CD4-positive, alpha-beta T cell treated with Interleukin-12 subunit alpha and Interleukin-12 subunit beta, for 1 hour (primary cell): ENCODE data around the gene NOSIP.

ENCODE experiments used
- DNase-seq: peaks from one replicate; pipeline ENCODE4 v3.0.0-alpha.2; 2020

Gene NOSIP

GRCh38 chr19:49570997-49571676 is 9.2 kb downstream of the NOSIP start:
- peak; percentile 63 for DNase-seq

GRCh38 chr19:49570138-49570856 is 10.1 kb downstream of the NOSIP start:
- DNase-seq, result peak; percentile 88

- DNase-seq, result peak; percentile 88
Measured at GRCh38 chr19:49567861-49568441, 12.4 kb downstream of the NOSIP start.

GRCh38 chr19:49566302-49566701 is 14.1 kb downstream of the NOSIP start:
- no peak for DNase-seq

- no peak for DNase-seq
Measured at GRCh38 chr19:49565261-49565660, 15.1 kb downstream of the NOSIP start.

- no peak for DNase-seq
Measured at GRCh38 chr19:49564616-49565045, 15.7 kb downstream of the NOSIP start.

GRCh38 chr19:49560358-49560900 is 19.9 kb downstream of the NOSIP start:
- no peak for DNase-seq

- DNase-seq, result no peak
Measured at GRCh38 chr19:49559928-49560327, 20.4 kb downstream of the NOSIP start.

- no peak for DNase-seq
Measured at GRCh38 chr19:49559443-49559842, 20.9 kb downstream of the NOSIP start.

- DNase-seq, result no peak
Measured at GRCh38 chr19:49558591-49558990, 21.8 kb downstream of the NOSIP start.

- no peak for DNase-seq
Measured at GRCh38 chr19:49557641-49558325, 22.6 kb downstream of the NOSIP start.

GRCh38 chr19:49556412-49557398 is 23.7 kb downstream of the NOSIP start:
- DNase-seq, result no peak

- DNase-seq, result peak; percentile 85
Measured at GRCh38 chr19:49555600-49556411, 24.6 kb downstream of the NOSIP start.

GRCh38 chr19:49554701-49555181 is 25.6 kb downstream of the NOSIP start:
- peak; percentile 62 for DNase-seq

- no peak for DNase-seq
Measured at GRCh38 chr19:49553451-49554271, 26.7 kb downstream of the NOSIP start.

- DNase-seq, result peak; percentile 56
Measured at GRCh38 chr19:49552749-49553148, 27.6 kb downstream of the NOSIP start.

GRCh38 chr19:49551531-49551930 is 28.8 kb downstream of the NOSIP start:
- DNase-seq, result no peak

- no peak for DNase-seq
Measured at GRCh38 chr19:49549045-49549444, 31.3 kb downstream of the NOSIP start.

- peak; percentile 85 for DNase-seq
Measured at GRCh38 chr19:49546825-49547565, 33.4 kb downstream of the NOSIP start.
